ENCODE data around the gene MESP1.

- TF ChIP-seq CTCF (optimal IDR thresholded peaks at IDR 0.05 in 1 of 3, IDR thresholded peaks at IDR 0.05 in 1 of 3, conservative IDR thresholded peaks at IDR 0.05 in 1 of 3; ENCODE audit: extremely low read depth in 1 of 3, insufficient read depth in 2 of 3, low read length in 3 of 3), result no peak
- TF ChIP-seq EZH2 (IDR thresholded peaks at IDR 0.05; ENCODE audit: low read length), result no peak
Observed at GRCh38 chr15:89756897-89757296, 5.8 kb upstream of the MESP1 start.
